Measurements from ENCODE around the gene CARD11.

Gene CARD11

GRCh38 chr7:2869981-2870380 lies 173.7 kb downstream of the CARD11 start:
- no peak for TF ChIP-seq EZH2phosphoT487 (IDR thresholded peaks at IDR 0.05; ENCODE audit: borderline replicate concordance)
- no peak for TF ChIP-seq CTCF (conservative IDR thresholded peaks at IDR 0.05; ENCODE audit: low read length)
- Histone ChIP-seq H3F3A (ENCODE audit: low read depth) (peaks cover 3% of the 10 kb centered on the region; the same call in 1 of the 2 replicates), H3K9ac (ENCODE audit: low read depth, low read length, poor library complexity, severe bottlenecking) (peak overlapping the region; percentile 79), H3K4me1 (ENCODE audit: insufficient read depth, low read length, poor library complexity, severe bottlenecking) (peaks cover 58% of the 10 kb centered on the region), H3K4me3 (ENCODE audit: low read length, poor library complexity, severe bottlenecking) (peak overlapping the region; percentile 78), H2AFZ (ENCODE audit: low read length) (peak overlapping the region; percentile 82; the same call in 1 of the 2 replicates), H3K9me3 (ENCODE audit: insufficient read depth, low read depth, low read length) (no peaks in the 10 kb centered on the region), H4K20me1 (ENCODE audit: insufficient read depth, low read length, poor library complexity, severe bottlenecking) (no peaks in the 10 kb centered on the region), H3K9me2 (replicated peaks; ENCODE audit: low read depth, low read length) (no peaks in the 10 kb centered on the region), H3K27me3 (ENCODE audit: insufficient read depth, low read length, poor library complexity, severe bottlenecking) (no peaks in the 10 kb centered on the region), H3K36me3 (ENCODE audit: insufficient read depth, low read length) (no peaks in the 10 kb centered on the region), H3K4me2 (ENCODE audit: low read depth, low read length, poor library complexity, severe bottlenecking) (peak overlapping the region; percentile 89), H3K79me2 (ENCODE audit: insufficient read depth, low read length) (peaks cover 11% of the 10 kb centered on the region; the same call in 1 of the 2 replicates)

- H4K20me1 ChIP-seq (ENCODE audit: insufficient read depth, low read length, poor library complexity, severe bottlenecking) = no peaks in the 10 kb centered on the region
- peaks cover 43% of the 10 kb centered on the region for H3K4me1 ChIP-seq (ENCODE audit: insufficient read depth, low read length, poor library complexity, severe bottlenecking)
- no peaks in the 10 kb centered on the region for H3K36me3 ChIP-seq (ENCODE audit: insufficient read depth, low read length)
- no peaks in the 10 kb centered on the region for H3K27me3 ChIP-seq (ENCODE audit: insufficient read depth, low read length, poor library complexity, severe bottlenecking)
- H3F3A ChIP-seq (ENCODE audit: low read depth) = no peaks in the 10 kb centered on the region
- no peak for TF ChIP-seq EZH2phosphoT487 (IDR thresholded peaks at IDR 0.05; ENCODE audit: borderline replicate concordance)
- TF ChIP-seq CTCF (conservative IDR thresholded peaks at IDR 0.05; ENCODE audit: low read length) = no peak
- no peaks in the 10 kb centered on the region for H3K9me3 ChIP-seq (ENCODE audit: insufficient read depth, low read depth, low read length)
- peaks cover 11% of the 10 kb centered on the region; the same call in 1 of the 2 replicates for H3K79me2 ChIP-seq (ENCODE audit: insufficient read depth, low read length)
- H3K9me2 ChIP-seq (replicated peaks; ENCODE audit: low read depth, low read length) = no peaks in the 10 kb centered on the region
- H2AFZ ChIP-seq (ENCODE audit: low read length) = no peak overlapping the region
- no peak overlapping the region for H3K9ac ChIP-seq (ENCODE audit: low read depth, low read length, poor library complexity, severe bottlenecking)
- H3K4me3 ChIP-seq (ENCODE audit: low read length, poor library complexity, severe bottlenecking) = no peak overlapping the region
- H3K4me2 ChIP-seq (ENCODE audit: low read depth, low read length, poor library complexity, severe bottlenecking) = no peak overlapping the region
These were observed 177.1 kb downstream of the CARD11 start for GRCh38 chr7:2866601-2867000.

GRCh38 chr7:2864999-2865670 lies 178.5 kb downstream of the CARD11 start:
- H3K4me3 ChIP-seq (ENCODE audit: low read length, poor library complexity, severe bottlenecking) = no peak overlapping the region
- H3K79me2 ChIP-seq (ENCODE audit: insufficient read depth, low read length) = peaks cover 8% of the 10 kb centered on the region; the same call in 1 of the 2 replicates
- H3K9me3 ChIP-seq (ENCODE audit: insufficient read depth, low read depth, low read length) = no peaks in the 10 kb centered on the region
- H3F3A ChIP-seq (ENCODE audit: low read depth) = no peaks in the 10 kb centered on the region
- H3K4me1 ChIP-seq (ENCODE audit: insufficient read depth, low read length, poor library complexity, severe bottlenecking) = peaks cover 30% of the 10 kb centered on the region
- no peaks in the 10 kb centered on the region for H3K27me3 ChIP-seq (ENCODE audit: insufficient read depth, low read length, poor library complexity, severe bottlenecking)
- H3K4me2 ChIP-seq (ENCODE audit: low read depth, low read length, poor library complexity, severe bottlenecking) = no peak overlapping the region
- TF ChIP-seq CTCF (conservative IDR thresholded peaks at IDR 0.05; ENCODE audit: low read length) (peak; percentile 98), EZH2phosphoT487 (IDR thresholded peaks at IDR 0.05; ENCODE audit: borderline replicate concordance) (no peak)
- no peak overlapping the region for H2AFZ ChIP-seq (ENCODE audit: low read length)
- H3K9me2 ChIP-seq (replicated peaks; ENCODE audit: low read depth, low read length) = no peaks in the 10 kb centered on the region
- no peaks in the 10 kb centered on the region for H4K20me1 ChIP-seq (ENCODE audit: insufficient read depth, low read length, poor library complexity, severe bottlenecking)
- no peak overlapping the region for H3K9ac ChIP-seq (ENCODE audit: low read depth, low read length, poor library complexity, severe bottlenecking)
- H3K36me3 ChIP-seq (ENCODE audit: insufficient read depth, low read length) = no peaks in the 10 kb centered on the region
